Neural cell (in vitro differentiated cells): ENCODE measurements around the gene PEF1. TPM values are rescaled to one million over a fixed set of nuclear protein-coding genes. Genes with fewer than 3 reads are reported as not detected.

Experiments used
- H2AFZ ChIP-seq: fragments of 200-600, 300-800 bp; sonication (generic), shearing (Covaris generic); 2 replicates; pipeline ENCODE4 v1.6.0; 2014; ENCODE audit warnings: low read depth, mild to moderate bottlenecking, antibody characterized with exemption, low read length, moderate library complexity
- H3F3A ChIP-seq: fragments of 200-600 bp; shearing (Covaris generic); 2 replicates; pipeline ENCODE4 v1.6.1; 2016; ENCODE audit warnings: mild to moderate bottlenecking, moderate library complexity, mixed read lengths, antibody characterized with exemption, low read length; ENCODE audit not compliant: insufficient read depth, poor library complexity, severe bottlenecking
- H3K27ac ChIP-seq: fragments of 200-600, 300-800 bp; sonication (generic), shearing (Covaris generic); 2 replicates; pipeline ENCODE4 v1.5.1; 2014; ENCODE audit warnings: mild to moderate bottlenecking, low read length, moderate library complexity
- H3K27me3 ChIP-seq: fragments of 300-800, 200-600 bp; sonication (generic), shearing (Covaris generic); 2 replicates; pipeline ENCODE4 v1.6.0; 2014; ENCODE audit warnings: mild to moderate bottlenecking, low read depth, low read length, moderate library complexity; ENCODE audit not compliant: insufficient read depth
- H3K36me3 ChIP-seq: fragments of 300-800, 200-600 bp; sonication (generic), shearing (Covaris generic); 2 replicates; pipeline ENCODE4 v1.5.1; 2014; ENCODE audit warnings: mild to moderate bottlenecking, antibody characterized with exemption, low read length, moderate library complexity; ENCODE audit not compliant: insufficient read depth
- H3K4me2 ChIP-seq: fragments of 300-800, 200-600 bp; sonication (generic), shearing (Covaris generic); 2 replicates; pipeline ENCODE4 v1.6.0; 2014; ENCODE audit warnings: mild to moderate bottlenecking, low read length
- H3K4me3 ChIP-seq: fragments of 300-800, 200-600 bp; sonication (generic), shearing (Covaris generic); 2 replicates; pipeline ENCODE4 v1.5.1; 2014; ENCODE audit warnings: mild to moderate bottlenecking, low read length, moderate library complexity
- H3K79me2 ChIP-seq: fragments of 200-600 bp; shearing (Covaris generic); replicated peaks from 2 replicates; pipeline ENCODE4 v1.6.0; 2014; ENCODE audit warnings: mild to moderate bottlenecking, low read length, moderate library complexity; ENCODE audit not compliant: insufficient read depth
- H3K9ac ChIP-seq: fragments of 300-800, 200-600 bp; sonication (generic), shearing (Covaris generic); 2 replicates; pipeline ENCODE4 v1.6.1; 2016; ENCODE audit warnings: mild to moderate bottlenecking, low read length, mixed read lengths
- H3K9me2 ChIP-seq: fragments of 200-600 bp; shearing (Covaris generic); 2 replicates; pipeline ENCODE4 v1.6.1; 2016; ENCODE audit warnings: mild to moderate bottlenecking, low read length, mixed read lengths; ENCODE audit not compliant: insufficient read depth
- H3K9me3 ChIP-seq: fragments of 200-600, 300-800 bp; sonication (generic), shearing (Covaris generic); 2 replicates; pipeline ENCODE4 v1.6.1; 2016; ENCODE audit warnings: mild to moderate bottlenecking, mixed run types, low read length, moderate library complexity, mixed read lengths
- H4K20me1 ChIP-seq: fragments of 200-600 bp; shearing (Covaris generic); 2 replicates; pipeline ENCODE4 v1.6.1; 2016; ENCODE audit warnings: mild to moderate bottlenecking, mixed run types; ENCODE audit not compliant: insufficient read depth
- EP300 ChIP-seq: fragments of 450-650 bp; conservative IDR thresholded peaks from 2 replicates; pipeline ENCODE4 v1.6.1; 2014; ENCODE audit warnings: antibody characterized with exemption, mild to moderate bottlenecking, moderate library complexity; ENCODE audit not compliant: poor library complexity, severe bottlenecking
- EZH2 ChIP-seq: fragments of 200-600, 300-800 bp; shearing (Covaris generic), sonication (generic); IDR thresholded peaks from 2 replicates; pipeline ENCODE4 v1.6.1; 2014; ENCODE audit warnings: antibody characterized with exemption, low read length, borderline replicate concordance, mild to moderate bottlenecking; ENCODE audit not compliant: insufficient read depth, poor library complexity, severe bottlenecking
- MXI1 ChIP-seq: fragments of 450-650 bp; conservative IDR thresholded peaks from 2 replicates; pipeline ENCODE4 v1.6.1; 2014; ENCODE audit warnings: antibody characterized with exemption, mild to moderate bottlenecking; ENCODE audit not compliant: poor library complexity, severe bottlenecking
- POLR2AphosphoS5 ChIP-seq: IDR thresholded peaks from 2 replicates; pipeline ENCODE4 v1.6.1; 2012
- RAD21 ChIP-seq: fragments of 450-650 bp; conservative IDR thresholded peaks from 2 replicates; pipeline ENCODE4 v1.6.1; 2014; ENCODE audit warnings: antibody characterized with exemption, mild to moderate bottlenecking, moderate library complexity
- SMC3 ChIP-seq: fragments of 450-650 bp; conservative IDR thresholded peaks from 2 replicates; pipeline ENCODE4 v1.6.1; 2014; ENCODE audit warnings: antibody characterized with exemption, mild to moderate bottlenecking, moderate library complexity; ENCODE audit not compliant: poor library complexity
- TAF1 ChIP-seq: IDR thresholded peaks from 2 replicates; pipeline ENCODE4 v1.6.1; 2012; ENCODE audit warnings: low read depth
- polyA plus RNA-seq: library from polyadenylated mRNA; depleted of rRNA; stranded (reverse); fragments of >200 nt; gene quantifications from 2 replicates; pipeline ENCODE4 v1.2.3, GENCODE V29; 2014
- TF ChIP-seq, protein P1 (sequence below): IDR thresholded peaks from 2 replicates; pipeline ENCODE4 v1.6.1; 2012; ENCODE audit warnings: borderline replicate concordance
- TF ChIP-seq, protein P2 (sequence below): fragments of 450-650 bp; IDR thresholded peaks from 2 replicates; pipeline ENCODE4 v1.5.1; 2014; ENCODE audit warnings: antibody characterized with exemption, mild to moderate bottlenecking, moderate library complexity; ENCODE audit not compliant: poor library complexity, severe bottlenecking

PEF1 gene
- polyA plus RNA-seq, 1 donor from 2014 or later: 48.2 TPM

DNA sequence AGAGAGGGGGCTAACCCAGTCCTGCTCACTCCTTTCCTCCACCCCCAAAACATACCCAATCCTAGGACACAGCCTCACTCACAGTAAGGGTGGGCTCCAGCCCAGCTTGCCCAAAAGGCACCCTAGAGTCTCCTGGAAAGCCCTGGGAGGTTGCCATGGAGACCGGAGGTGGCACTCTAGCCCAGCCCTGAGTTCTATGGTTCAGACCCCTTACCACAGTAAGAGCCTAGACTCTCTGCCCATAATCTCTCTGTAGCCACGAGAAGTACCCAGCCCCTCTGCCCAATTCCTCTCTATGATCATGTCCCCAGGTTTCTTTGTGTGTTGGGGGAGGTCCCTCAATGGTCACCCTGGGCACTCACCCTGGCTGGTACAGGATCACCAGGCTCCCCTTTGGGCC lies 44.7 kb upstream of the PEF1 start:
- no peak overlapping the region for H3K4me2 ChIP-seq
- no peak overlapping the region for H2AFZ ChIP-seq
- no peak overlapping the region for H3K4me3 ChIP-seq
- H3K27me3 ChIP-seq: no peaks in the 10 kb centered on the region
- TF ChIP-seq MXI1: no peak
- no peak for TF ChIP-seq EP300
- TF ChIP-seq SMC3: no peak
- TF ChIP-seq, protein P1, sequence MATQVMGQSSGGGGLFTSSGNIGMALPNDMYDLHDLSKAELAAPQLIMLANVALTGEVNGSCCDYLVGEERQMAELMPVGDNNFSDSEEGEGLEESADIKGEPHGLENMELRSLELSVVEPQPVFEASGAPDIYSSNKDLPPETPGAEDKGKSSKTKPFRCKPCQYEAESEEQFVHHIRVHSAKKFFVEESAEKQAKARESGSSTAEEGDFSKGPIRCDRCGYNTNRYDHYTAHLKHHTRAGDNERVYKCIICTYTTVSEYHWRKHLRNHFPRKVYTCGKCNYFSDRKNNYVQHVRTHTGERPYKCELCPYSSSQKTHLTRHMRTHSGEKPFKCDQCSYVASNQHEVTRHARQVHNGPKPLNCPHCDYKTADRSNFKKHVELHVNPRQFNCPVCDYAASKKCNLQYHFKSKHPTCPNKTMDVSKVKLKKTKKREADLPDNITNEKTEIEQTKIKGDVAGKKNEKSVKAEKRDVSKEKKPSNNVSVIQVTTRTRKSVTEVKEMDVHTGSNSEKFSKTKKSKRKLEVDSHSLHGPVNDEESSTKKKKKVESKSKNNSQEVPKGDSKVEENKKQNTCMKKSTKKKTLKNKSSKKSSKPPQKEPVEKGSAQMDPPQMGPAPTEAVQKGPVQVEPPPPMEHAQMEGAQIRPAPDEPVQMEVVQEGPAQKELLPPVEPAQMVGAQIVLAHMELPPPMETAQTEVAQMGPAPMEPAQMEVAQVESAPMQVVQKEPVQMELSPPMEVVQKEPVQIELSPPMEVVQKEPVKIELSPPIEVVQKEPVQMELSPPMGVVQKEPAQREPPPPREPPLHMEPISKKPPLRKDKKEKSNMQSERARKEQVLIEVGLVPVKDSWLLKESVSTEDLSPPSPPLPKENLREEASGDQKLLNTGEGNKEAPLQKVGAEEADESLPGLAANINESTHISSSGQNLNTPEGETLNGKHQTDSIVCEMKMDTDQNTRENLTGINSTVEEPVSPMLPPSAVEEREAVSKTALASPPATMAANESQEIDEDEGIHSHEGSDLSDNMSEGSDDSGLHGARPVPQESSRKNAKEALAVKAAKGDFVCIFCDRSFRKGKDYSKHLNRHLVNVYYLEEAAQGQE: no peak
- TF ChIP-seq EZH2: no peak
- TF ChIP-seq RAD21: no peak
- TF ChIP-seq TAF1: no peak
- TF ChIP-seq, protein P2, sequence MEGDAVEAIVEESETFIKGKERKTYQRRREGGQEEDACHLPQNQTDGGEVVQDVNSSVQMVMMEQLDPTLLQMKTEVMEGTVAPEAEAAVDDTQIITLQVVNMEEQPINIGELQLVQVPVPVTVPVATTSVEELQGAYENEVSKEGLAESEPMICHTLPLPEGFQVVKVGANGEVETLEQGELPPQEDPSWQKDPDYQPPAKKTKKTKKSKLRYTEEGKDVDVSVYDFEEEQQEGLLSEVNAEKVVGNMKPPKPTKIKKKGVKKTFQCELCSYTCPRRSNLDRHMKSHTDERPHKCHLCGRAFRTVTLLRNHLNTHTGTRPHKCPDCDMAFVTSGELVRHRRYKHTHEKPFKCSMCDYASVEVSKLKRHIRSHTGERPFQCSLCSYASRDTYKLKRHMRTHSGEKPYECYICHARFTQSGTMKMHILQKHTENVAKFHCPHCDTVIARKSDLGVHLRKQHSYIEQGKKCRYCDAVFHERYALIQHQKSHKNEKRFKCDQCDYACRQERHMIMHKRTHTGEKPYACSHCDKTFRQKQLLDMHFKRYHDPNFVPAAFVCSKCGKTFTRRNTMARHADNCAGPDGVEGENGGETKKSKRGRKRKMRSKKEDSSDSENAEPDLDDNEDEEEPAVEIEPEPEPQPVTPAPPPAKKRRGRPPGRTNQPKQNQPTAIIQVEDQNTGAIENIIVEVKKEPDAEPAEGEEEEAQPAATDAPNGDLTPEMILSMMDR: no peak
- TF ChIP-seq POLR2AphosphoS5: no peak
- H3K36me3 ChIP-seq: no peaks in the 10 kb centered on the region
- H3K9me2 ChIP-seq: no peaks in the 10 kb centered on the region
- H3F3A ChIP-seq: no peaks in the 10 kb centered on the region
- H3K9ac ChIP-seq: no peak overlapping the region
- no peaks in the 10 kb centered on the region for H3K79me2 ChIP-seq
- H3K9me3 ChIP-seq: no peaks in the 10 kb centered on the region
- no peak overlapping the region for H3K27ac ChIP-seq
- H4K20me1 ChIP-seq: no peaks in the 10 kb centered on the region

DNA sequence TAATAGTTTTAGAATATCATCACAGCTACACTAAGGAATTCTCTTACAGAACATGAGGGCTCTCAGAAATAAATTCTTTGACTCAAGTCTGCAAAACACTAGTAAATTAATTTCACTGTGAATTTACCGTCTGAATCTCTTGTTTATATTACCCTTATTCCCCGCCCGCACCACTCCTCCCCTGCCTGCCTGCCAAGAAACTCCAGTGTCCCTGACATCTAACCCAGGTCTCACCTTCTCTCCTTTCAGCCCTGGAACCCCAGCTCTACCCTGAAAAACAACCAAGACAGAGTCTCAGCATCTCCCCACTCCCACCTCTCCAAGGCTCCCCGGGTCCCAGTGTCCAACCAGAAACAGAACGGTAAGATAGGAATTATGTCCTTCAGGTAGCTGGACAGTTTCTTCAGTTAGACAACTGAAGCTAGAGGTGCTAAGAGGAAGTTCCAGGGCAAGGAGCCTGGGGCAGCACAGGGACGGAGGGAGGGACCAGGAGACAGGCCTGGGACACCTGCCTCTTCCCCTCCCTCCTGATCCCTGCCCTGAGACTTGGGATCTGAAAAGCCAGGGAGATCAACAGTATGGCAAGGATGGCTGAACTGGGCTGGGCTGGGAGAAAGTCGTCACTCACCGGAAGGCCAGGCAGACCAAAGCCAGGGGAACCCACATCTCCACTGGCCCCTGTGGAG lies 43.7 kb upstream of the PEF1 start:
- Histone ChIP-seq H3K9me3 (no peaks in the 10 kb centered on the region), H3K36me3 (no peaks in the 10 kb centered on the region), H4K20me1 (no peaks in the 10 kb centered on the region), H3F3A (no peaks in the 10 kb centered on the region), H3K79me2 (no peaks in the 10 kb centered on the region), H3K9me2 (no peaks in the 10 kb centered on the region), H3K4me3 (no peak overlapping the region), H3K27me3 (no peaks in the 10 kb centered on the region), H3K9ac (no peak overlapping the region), H3K4me2 (no peak overlapping the region), H2AFZ (no peak overlapping the region), H3K27ac (no peak overlapping the region)
- TF ChIP-seq POLR2AphosphoS5: no peak
- TF ChIP-seq, protein P2: no peak
- TF ChIP-seq TAF1: no peak
- no peak for TF ChIP-seq RAD21
- no peak for TF ChIP-seq SMC3
- TF ChIP-seq EZH2: no peak
- TF ChIP-seq, protein P1: no peak
- no peak for TF ChIP-seq EP300
- no peak for TF ChIP-seq MXI1
